Esophagus squamous epithelium (tissue), 4 donors: ENCODE measurements around the gene THOC7.

Source experiments
- CTCF ChIP-seq, 6 experiments: fragments of 450-650 bp in 4 of 6; fragments of 200-600 bp in 2 of 6; sonication (generic) in 2 of 6; IDR thresholded peaks; one replicate each; pipeline ENCODE4 v1.5.1; 2016 to 2019; ENCODE audit warnings: antibody characterized with exemption in 6 of 6, mild to moderate bottlenecking in 4 of 6, moderate library complexity in 4 of 6
- POLR2A ChIP-seq, 4 donors: fragments of 450-650 bp; IDR thresholded peaks; one replicate each; pipeline ENCODE4 v1.6.1; 2017; ENCODE audit warnings: antibody characterized with exemption in 4 of 4, mild to moderate bottlenecking in 4 of 4, moderate library complexity in 3 of 4

GRCh38 chr3:63798544-63798943, 65.1 kb downstream of the THOC7 start:
- no peak for TF ChIP-seq CTCF (IDR thresholded peaks at IDR 0.05)
- no peak for TF ChIP-seq POLR2A (IDR thresholded peaks at IDR 0.05)
